Measurements from ENCODE around the gene DLX2. TPM values are rescaled to one million over a fixed set of nuclear protein-coding genes. Genes with fewer than 3 reads are reported as not detected.

The DLX2 gene
- total RNA-seq, 4 donors from 2014 or later, result not detected

DNA sequence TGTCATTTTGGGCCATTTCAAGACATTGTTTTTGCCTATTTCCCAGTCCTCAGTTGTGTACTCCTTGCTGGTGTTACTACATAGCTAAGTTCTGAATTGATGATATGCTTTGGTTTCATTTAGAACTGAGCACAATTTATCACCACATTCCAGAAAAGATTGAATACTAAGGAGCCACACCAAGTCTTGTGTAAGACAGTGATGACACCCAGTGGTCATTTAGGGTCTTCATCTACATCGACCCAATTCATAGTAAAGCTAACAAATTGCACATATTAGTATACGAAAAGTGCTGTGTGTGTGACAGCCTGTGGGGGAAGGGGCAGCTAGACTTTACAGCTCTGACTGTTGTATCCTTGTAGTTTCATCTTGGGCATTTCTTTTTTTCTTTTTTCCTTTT, 10.9 kb upstream of the DLX2 start:
- intact Hi-C loops (cut with DNase I), result no loop called here
- Histone ChIP-seq H3K27me3 (peaks cover 0 to 61% (median 2%) of the 10 kb centered on the region in 4 donors), H3K4me3 (no peak overlapping the region), H3K27ac (no peak overlapping the region), H3K4me1 (no peaks in the 10 kb centered on the region), H3K9me3 (no peaks in the 10 kb centered on the region), H3K36me3 (no peaks in the 10 kb centered on the region)
- WGBS, 2 donors, result 52 to 66% methylated on average over 2 of the region's 2 CpGs
- TF ChIP-seq POLR2A (IDR thresholded peaks at IDR 0.05) (no peak), CTCF (IDR thresholded peaks at IDR 0.05) (no peak)
- DNase-seq, result no peak

DNA sequence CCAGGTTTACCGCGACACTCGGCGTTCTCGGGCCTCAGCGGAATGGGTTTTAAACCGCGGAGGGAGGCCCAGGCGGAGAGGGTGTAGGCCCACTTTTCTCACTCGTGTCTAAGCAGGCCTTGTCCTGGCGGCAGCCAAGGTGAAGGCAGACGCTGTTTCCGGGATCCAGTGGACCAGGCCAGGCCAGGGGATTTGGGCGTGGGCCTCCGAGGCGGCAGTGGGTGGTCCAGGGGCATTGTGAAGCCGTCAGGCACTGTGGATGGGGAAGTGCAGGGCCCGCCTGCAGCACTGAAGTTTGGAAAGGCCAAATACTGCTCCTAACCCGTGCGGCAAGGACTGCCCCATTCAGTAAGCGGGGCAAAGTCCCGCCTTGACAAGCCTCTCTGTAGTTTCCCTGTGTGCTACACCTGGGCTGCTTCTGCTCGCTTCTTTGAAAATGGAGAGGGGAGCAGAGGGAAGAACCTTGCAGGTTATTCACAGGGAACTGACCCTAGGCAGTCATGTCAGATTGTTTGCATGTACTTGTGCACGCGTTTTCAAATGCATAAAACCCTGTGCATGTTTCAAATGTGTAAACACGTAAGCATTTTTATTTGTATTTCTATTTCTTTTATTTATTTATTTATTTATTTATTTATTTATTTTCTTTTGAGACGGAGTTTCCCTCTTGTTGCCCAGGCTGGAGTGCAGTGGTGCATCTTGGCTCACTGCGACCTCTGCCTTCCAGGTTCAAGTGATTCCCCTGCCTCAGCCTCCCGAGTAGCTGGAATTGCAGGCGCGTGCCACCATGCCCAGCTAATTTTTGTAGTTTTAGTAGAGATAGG, 7.5 kb upstream of the DLX2 start:
- Histone ChIP-seq H3K36me3 (no peaks in the 10 kb centered on the region), H3K9me3 (no peaks in the 10 kb centered on the region), H3K27ac (no peak overlapping the region), H3K4me3 (no peak overlapping the region), H3K4me1 (peaks cover 0 to 25% (median 14%) of the 10 kb centered on the region in 3 donors), H3K27me3 (peaks cover 25 to 84% (median 30%) of the 10 kb centered on the region in 4 donors)
- DNase-seq, result no peak
- 68 to 80% methylated on average over 15 to 23 of the region's 31 CpGs for WGBS, 2 donors
- TF ChIP-seq CTCF (IDR thresholded peaks at IDR 0.05) (no peak), POLR2A (IDR thresholded peaks at IDR 0.05) (no peak)
- intact Hi-C loops (cut with DNase I), result loop anchor here (10.0 kb wide), 2 partner anchors 295 to 415 kb away; no protein-coding TSS in a partner anchor

DNA sequence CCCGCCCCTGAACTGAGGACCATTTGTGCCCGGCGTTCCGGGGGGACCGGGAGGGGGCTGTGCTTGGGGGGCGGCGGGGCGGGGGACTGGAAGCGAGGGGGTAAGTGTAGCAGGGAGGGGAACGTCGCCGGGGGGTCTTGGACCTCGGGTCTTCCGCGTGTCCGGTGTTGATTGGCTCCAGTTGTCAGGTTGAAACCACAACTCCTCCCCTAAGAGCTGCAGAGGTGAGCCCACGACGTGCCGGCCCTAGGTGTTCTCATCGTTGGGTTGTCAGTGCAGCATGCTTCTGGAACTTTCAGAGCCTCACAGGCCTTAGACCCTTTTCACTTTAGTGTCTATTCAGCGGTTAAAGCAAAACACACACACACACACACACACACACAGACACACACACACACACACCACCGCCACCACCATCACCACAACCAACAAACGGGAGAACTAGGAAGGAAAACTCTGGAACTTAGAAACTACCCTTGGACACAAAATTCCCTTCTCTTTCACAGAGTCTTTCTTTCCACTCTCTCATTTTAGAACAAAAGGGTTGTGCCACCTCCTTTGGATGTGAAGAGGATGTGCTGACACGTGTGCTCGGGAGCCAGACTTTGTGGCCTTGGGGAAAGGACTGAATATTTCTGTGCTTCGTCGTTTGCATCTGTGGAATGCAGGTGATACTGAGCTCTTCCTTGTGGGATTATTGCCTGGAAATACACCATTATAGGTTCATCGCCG, 6.7 kb upstream of the DLX2 start:
- no peaks in the 10 kb centered on the region for H3K36me3 ChIP-seq
- no peak for TF ChIP-seq POLR2A (IDR thresholded peaks at IDR 0.05)
- no peak for TF ChIP-seq CTCF (IDR thresholded peaks at IDR 0.05)
- H3K4me3 ChIP-seq, result no peak overlapping the region
- 46 to 47% methylated on average over 20 to 21 of the region's 29 CpGs for WGBS, 2 donors
- peaks cover 25 to 84% (median 37%) of the 10 kb centered on the region in 4 donors for H3K27me3 ChIP-seq
- H3K9me3 ChIP-seq, result no peaks in the 10 kb centered on the region
- no peak overlapping the region for H3K27ac ChIP-seq
- intact Hi-C loops (cut with DNase I), result loop anchor here (10.0 kb wide), 2 partner anchors 295 to 415 kb away; no protein-coding TSS in a partner anchor
- H3K4me1 ChIP-seq, result peaks cover 0 to 25% (median 14%) of the 10 kb centered on the region in 3 donors
- DNase-seq, result no peak

DNA sequence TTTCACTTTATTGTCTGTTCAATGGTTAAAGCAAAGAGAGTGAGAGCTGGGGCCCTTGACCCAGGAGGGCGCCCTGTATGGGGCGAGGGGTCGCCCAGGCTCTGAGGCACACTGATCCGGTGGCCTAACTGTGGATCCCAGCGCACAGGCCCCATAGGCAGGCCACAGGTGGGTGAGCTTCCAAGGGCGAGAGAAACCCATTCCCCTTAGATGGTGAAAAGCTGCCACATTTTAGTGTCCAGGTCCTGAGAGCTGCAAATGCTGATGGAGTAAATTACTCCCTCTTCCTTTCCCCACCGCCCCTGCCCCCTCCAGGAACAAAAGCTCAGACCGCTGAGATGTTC, 5.9 kb upstream of the DLX2 start:
- no peak overlapping the region for H3K27ac ChIP-seq
- TF ChIP-seq CTCF (IDR thresholded peaks at IDR 0.05), result no peak
- TF ChIP-seq POLR2A (IDR thresholded peaks at IDR 0.05), result no peak
- no peaks in the 10 kb centered on the region for H3K36me3 ChIP-seq
- no peaks in the 10 kb centered on the region for H3K9me3 ChIP-seq
- DNase-seq, result no peak
- H3K4me1 ChIP-seq, result peaks cover under 1 to 31% (median 19%) of the 10 kb centered on the region in 3 donors
- intact Hi-C loops (cut with DNase I), result loop anchor here (10.0 kb wide), 2 partner anchors 294 to 414 kb away; no protein-coding TSS in a partner anchor
- no CpG with 5 or more reads among the region's 8 CpGs for WGBS, 2 donors
- H3K27me3 ChIP-seq, result peaks cover 25 to 84% (median 45%) of the 10 kb centered on the region in 4 donors
- no peak overlapping the region for H3K4me3 ChIP-seq
